Fibroblast of mammary gland (primary cell): Measurements from ENCODE around the gene PVRIG.
"Not testable (repeated sequence)": the region's sequence is repeated elsewhere in the genome, so short reads cannot be mapped to it uniquely, and the experiment has no call there.

ENCODE experiments used
- DNase-seq: peaks from one replicate; pipeline ENCODE4 v3.0.0-alpha.2; 2010; ENCODE audit warnings: low read depth
- H3K4me3 ChIP-seq: 2 replicates; pipeline ENCODE4 v1.5.1; 2011; ENCODE audit warnings: low read depth, mild to moderate bottlenecking, low read length, moderate library complexity; ENCODE audit not compliant: control insufficient read depth
- TF ChIP-seq, protein P1 (sequence below): conservative IDR thresholded peaks from 2 replicates; pipeline ENCODE4 v1.5.1; 2011; ENCODE audit warnings: low read depth, low read length, inconsistent platforms; ENCODE audit not compliant: control insufficient read depth, insufficient read depth

Gene PVRIG

DNA sequence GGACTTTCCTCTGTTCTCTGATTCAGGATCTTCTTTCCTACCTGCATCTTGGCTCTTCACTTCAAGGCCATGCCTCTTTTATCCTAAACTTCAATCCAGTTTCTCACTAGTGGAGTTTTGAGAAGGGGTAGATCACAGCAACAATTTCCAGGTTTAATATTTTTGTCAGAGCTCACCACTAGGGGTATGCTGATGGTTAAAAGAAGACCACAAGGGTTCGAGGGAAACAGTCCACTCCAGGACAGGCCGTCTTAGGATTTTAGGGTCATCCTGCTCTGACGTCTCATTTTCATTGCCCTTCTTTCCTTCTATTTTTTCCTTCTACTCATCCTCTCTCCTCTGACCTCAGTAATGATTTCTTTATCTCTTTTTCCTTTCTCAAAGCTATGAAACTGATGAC lies 30.7 kb upstream of the PVRIG start:
- TF ChIP-seq, protein P1, sequence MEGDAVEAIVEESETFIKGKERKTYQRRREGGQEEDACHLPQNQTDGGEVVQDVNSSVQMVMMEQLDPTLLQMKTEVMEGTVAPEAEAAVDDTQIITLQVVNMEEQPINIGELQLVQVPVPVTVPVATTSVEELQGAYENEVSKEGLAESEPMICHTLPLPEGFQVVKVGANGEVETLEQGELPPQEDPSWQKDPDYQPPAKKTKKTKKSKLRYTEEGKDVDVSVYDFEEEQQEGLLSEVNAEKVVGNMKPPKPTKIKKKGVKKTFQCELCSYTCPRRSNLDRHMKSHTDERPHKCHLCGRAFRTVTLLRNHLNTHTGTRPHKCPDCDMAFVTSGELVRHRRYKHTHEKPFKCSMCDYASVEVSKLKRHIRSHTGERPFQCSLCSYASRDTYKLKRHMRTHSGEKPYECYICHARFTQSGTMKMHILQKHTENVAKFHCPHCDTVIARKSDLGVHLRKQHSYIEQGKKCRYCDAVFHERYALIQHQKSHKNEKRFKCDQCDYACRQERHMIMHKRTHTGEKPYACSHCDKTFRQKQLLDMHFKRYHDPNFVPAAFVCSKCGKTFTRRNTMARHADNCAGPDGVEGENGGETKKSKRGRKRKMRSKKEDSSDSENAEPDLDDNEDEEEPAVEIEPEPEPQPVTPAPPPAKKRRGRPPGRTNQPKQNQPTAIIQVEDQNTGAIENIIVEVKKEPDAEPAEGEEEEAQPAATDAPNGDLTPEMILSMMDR: peak; percentile 6
- no peak overlapping the region for H3K4me3 ChIP-seq
- DNase-seq: no peak

- H3K4me3 ChIP-seq: no peak overlapping the region
- TF ChIP-seq, protein P1: peak; percentile 49
- peak; percentile 56 for DNase-seq
Measured at GRCh38 chr7:100190048-100190711, 29.6 kb upstream of the PVRIG start.

- DNase-seq: peak; percentile 30
- TF ChIP-seq, protein P1: no peak
- no peak overlapping the region for H3K4me3 ChIP-seq
Measured at GRCh38 chr7:100191775-100192174, 28.0 kb upstream of the PVRIG start.

- H3K4me3 ChIP-seq, DNase-seq: not testable (repeated sequence)
Measured at GRCh38 chr7:100192281-100192862, 27.4 kb upstream of the PVRIG start.

DNA sequence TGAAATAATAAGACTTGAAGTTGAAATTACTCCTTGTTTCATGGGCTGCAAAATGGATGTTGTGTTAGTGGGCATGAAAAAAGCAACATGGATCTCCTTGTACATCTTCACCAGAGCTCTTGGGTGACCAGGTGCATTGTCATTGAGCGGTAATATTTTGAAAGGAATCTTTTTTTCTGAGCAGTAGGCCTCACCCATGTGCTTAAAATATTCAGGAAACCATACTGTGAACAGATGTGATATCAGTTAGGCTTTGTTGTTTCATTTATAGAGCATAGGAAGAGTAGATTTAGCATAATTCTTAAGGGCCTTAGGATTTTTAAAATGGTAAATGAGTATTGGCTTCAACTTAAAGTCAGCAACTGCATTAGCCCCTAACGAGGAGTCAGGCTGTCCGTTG lies 26.8 kb upstream of the PVRIG start:
- H3K4me3 ChIP-seq: no peak overlapping the region
- TF ChIP-seq, protein P1: no peak
- no peak for DNase-seq

DNA sequence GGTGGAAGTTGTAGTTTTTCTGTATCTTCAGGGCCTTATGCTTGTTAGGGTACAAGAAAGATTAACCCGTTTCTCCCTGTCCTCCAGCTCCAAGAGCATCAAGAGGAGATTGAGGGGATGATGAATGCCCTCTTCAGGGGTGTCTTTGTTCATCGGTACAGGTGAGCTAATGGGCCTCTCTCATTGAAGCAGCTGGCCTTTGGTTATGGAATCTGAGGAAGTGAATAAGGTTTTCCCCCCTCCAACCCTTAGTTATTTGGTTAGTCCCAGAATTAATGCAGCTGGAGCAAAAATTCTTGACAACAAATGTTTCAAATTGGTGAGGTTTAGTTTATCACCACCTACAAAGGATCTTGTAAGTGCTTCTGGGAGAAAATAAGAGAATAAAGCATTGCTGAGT lies 24.5 kb upstream of the PVRIG start:
- DNase-seq: no peak
- TF ChIP-seq, protein P1: no peak
- H3K4me3 ChIP-seq: no peak overlapping the region

DNA sequence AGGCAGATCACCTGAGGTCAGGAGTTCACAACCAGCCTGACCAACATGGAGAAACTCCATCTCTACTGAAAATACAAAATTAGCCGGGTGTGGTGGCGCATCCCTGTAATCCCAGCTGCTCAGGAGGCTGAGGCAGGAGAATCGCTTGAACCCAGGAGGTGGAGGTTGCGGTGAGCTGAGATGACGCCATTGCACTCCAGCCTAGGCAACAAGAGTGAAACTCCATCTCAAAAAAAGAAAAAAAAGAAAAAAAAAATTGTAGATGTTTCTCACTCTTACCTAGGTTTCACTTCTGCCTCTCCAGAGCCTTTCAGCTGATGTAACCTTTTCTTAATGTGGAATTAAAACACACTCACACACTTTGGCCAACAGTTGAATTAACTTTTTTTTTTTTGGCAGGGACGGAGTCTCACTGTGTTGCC lies 23.8 kb upstream of the PVRIG start:
- not testable (repeated sequence) for DNase-seq, H3K4me3 ChIP-seq

GRCh38 chr7:100198266-100198665 lies 21.5 kb upstream of the PVRIG start:
- no peak overlapping the region for H3K4me3 ChIP-seq
- no peak for DNase-seq
- TF ChIP-seq, protein P1: no peak
